HG03342 (cell line): ENCODE measurements around the gene B4GALT7.
A peak's percentile ranks its signal among the peaks of the same experiment; 100 is the strongest.
"Not testable (repeated sequence)": the region's sequence is repeated elsewhere in the genome, so short reads cannot be mapped to it uniquely, and the experiment has no call there.

Source experiments
- ATAC-seq: cut with Tn5 transposase; IDR thresholded peaks from one replicate; pipeline ENCODE4 v1.9.1; 2021; ENCODE audit warnings: mild to moderate bottlenecking, moderate library complexity; ENCODE audit not compliant: unreplicated experiment

Gene B4GALT7

GRCh38 chr5:177599731-177600507 lies at the start of gene B4GALT7:
Gene B4GALT7 (plus strand): TSS chr5:177600132. CDS start chr5:177600211, 79 bp downstream.
- ATAC-seq, result peak; percentile 85

GRCh38 chr5:177552839-177553455 lies 47.0 kb upstream of the B4GALT7 start:
- no peak for ATAC-seq

- peak; percentile 33 for ATAC-seq
These were observed 46.1 kb upstream of the B4GALT7 start for GRCh38 chr5:177553671-177554429.

- peak; percentile 92 for ATAC-seq
These were observed 45.3 kb upstream of the B4GALT7 start, which contains the start of gene FAM193B for GRCh38 chr5:177554474-177555111. Gene FAM193B (minus strand): TSS chr5:177554563. CDS start chr5:177554458, 105 bp downstream.

DNA sequence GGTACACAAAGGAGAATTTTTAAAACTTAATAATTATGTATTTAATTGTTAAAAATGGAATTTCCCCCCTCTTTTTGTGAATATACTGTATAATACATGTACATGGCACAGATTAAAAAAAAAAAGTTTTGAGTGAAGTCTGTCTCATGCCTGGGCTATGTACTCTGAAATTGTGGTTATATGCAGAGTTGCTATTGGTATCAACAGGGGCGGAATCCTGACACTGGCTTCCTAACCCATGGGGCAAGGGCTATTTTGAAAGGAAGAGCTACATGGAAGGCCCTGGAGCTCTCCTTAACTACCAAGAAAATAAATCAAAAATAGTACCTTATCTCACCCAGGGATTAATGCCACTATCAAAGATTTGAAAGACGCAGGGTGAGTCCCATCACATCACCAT lies 44.7 kb upstream of the B4GALT7 start:
- ATAC-seq, result no peak

GRCh38 chr5:177555665-177556064 lies 44.3 kb upstream of the B4GALT7 start:
- ATAC-seq, result no peak

- no peak for ATAC-seq
These were observed 42.8 kb upstream of the B4GALT7 start for GRCh38 chr5:177557041-177557647.

DNA sequence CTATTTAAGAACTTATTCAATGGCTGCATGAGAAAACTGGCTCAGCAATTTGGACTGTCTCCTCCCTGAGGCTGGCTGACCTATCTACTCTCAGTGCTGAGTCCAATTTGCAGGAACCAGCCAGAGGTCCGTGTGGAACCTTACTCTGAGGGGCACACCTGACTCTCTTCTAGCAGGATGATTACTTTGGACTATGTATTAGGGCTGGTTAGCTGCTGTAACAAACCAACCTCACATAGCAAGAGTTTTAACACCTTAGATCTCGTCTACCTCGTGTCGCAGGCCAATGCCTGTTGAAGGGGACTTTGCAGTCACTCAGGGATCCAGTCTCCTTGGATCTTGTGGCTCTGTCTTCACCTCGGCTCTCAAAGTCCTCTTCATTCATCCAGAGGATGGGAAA lies 42.1 kb upstream of the B4GALT7 start:
- no peak for ATAC-seq

DNA sequence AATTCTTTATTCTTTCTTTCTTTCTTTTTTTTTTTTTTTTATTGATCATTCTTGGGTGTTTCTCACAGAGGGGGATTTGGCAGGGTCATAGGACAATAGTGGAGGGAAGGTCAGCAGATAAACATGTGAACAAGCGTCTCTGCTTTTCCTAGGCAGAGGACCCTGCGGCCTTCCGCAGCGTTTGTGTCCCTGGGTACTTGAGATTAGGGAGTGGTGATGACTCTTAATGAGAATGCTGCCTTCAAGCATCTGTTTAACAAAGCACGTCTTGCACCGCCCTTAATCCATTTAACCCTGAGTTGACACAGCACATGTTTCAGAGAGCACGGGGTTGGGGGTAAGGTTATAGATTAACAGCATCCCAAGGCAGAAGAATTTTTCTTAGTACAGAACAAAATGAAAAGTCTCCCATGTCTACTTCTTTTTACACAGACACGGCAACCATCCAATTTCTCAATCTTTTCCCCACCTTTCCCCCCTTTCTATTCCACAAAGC lies 40.4 kb upstream of the B4GALT7 start:
- ATAC-seq, result not testable (repeated sequence)

DNA sequence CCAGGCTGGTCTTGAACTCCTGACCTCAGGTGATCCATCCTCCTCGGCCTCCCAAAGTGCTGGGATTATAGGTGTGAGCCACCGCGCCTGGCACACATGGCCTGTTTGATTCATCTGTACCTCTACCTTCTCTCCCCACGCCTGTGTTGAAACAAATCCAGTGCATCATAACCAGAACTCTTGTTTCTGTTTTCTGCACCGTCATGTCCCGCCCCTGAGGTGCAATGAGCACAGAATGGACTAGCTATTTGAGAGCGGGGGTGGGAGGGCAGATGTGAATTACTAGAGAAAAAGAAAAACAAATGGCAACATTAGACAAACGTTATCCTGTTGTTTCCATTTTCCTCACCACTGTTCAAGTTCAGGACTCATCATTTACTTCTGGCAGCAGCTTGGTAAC lies 34.9 kb upstream of the B4GALT7 start:
- ATAC-seq, result no peak

DNA sequence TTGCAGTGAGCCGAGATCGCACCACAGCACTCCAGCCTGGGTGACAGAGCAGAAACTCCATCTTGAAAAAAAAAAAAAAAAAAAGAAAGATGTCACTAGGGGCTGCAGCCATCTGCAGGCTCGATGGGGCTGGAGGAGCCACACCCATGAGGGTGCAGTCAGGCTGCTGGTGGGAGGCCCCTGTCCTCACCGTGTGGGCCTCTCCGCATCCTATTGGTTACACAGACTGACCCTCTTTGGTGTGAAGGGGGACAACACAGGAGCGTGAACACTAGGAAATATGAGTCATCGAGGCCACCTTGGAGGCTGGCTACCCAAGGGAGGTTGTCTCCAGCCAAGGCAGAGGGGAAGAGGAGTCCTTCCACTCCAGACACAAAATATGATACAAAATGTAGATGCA lies 31.6 kb upstream of the B4GALT7 start:
- no peak for ATAC-seq

DNA sequence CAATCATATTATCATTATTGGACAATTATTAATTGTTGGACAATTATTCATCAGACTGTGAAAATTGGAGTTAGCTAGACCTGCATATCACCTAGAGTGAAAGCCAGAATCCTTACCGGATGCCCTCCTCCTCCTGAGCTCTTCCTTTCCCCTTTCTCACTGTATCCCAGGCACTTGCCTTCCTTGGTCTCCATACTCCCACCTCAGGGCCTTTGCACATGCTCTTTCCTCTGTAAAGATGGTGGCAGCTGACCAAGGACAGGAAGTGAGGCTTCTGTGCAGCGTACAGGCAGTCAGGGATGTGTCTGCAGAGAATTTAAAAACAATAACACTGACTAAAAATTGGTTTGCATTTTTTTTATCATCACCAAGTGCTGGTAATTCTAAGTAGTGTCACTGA lies 30.0 kb upstream of the B4GALT7 start:
- ATAC-seq, result no peak

- no peak for ATAC-seq
These were observed 24.4 kb upstream of the B4GALT7 start for GRCh38 chr5:177575488-177575887.

- ATAC-seq, result no peak
These were observed 23.8 kb upstream of the B4GALT7 start for GRCh38 chr5:177576169-177576568.

DNA sequence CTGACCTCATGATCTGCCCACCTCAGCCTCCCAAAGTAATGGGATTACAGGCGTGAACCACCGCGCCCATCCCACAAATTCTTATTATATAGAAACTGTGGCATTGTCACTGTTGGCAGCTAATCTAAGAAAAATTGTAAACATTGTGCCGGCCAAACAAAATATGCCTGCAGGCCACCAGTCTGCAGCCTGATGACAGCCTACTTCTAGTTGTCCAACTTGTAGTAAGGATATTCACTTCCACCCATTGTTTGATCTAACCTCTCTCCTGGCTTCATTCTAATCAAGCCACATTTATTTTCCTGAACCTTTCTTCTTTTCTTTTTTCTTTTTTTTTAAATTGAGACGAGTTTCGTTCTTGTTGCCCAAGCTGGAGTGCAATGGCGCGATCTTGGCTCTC lies 21.6 kb upstream of the B4GALT7 start:
- no peak for ATAC-seq

- ATAC-seq, result no peak
These were observed 11.5 kb upstream of the B4GALT7 start for GRCh38 chr5:177588413-177588909.

- no peak for ATAC-seq
These were observed 9.5 kb upstream of the B4GALT7 start for GRCh38 chr5:177590406-177590805.

DNA sequence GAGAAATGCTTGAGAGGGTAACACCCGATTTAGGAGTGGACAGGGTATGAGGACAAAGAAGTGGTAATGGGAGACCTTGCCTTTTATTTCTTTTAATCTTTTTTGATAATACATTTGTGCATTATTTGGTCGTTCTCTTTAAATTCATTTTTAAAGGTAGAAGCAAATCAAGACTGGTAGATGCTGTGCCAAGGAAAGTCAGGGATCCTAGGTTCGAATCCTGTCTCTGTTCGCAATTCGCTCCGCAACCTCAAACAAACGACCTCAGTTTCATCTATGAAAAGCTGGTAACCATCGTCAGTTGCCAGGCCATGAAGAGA lies 8.3 kb upstream of the B4GALT7 start:
- ATAC-seq, result no peak

DNA sequence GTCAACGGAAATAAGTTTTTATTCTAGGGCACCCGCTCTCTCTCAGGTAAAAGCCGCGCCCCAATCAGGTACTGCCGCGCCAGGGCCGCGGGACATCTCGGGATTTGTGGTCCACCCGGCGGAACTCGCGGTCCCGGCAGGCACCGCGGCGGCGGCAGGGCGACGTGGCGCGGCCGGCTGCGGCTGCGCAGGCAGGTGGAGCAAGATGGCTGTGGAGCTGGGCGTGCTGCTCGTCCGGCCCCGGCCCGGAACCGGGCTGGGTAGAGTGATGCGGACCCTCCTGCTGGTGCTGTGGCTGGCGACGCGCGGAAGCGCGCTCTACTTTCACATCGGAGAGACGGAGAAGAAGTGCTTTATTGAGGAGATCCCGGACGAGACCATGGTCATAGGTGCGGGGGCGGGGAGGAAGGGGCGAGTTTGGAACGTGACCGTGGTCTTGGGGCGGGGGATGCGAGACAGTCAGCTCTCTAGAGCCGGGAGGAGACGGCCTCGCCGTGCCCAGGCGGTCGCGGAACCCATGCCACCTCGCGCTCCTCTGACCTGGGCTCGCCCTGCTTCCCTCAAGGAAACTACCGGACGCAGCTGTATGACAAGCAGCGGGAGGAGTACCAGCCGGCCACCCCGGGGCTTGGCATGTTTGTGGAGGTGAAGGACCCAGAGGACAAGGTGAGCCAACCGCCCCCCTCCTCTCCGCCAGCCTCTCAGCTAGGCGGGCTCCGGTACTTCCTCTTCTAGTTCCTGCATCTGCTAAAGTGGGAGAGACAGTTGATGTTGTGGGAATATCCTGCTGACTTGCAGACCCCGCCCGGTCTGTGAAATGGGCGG lies 7.7 kb upstream of the B4GALT7 start, which contains the start of gene TMED9:
TMED9 (plus strand) TSS at position 194 of the 825 bp plus-strand sequence; CDS start at position 206, 12 bp downstream.
- peak; percentile 88 for ATAC-seq

GRCh38 chr5:177592905-177593304 lies 7.0 kb upstream of the B4GALT7 start:
- ATAC-seq, result no peak
